Measurements from ENCODE around the gene LSR. TPM values are rescaled to one million over a fixed set of nuclear protein-coding genes. Genes with fewer than 3 reads are reported as not detected.
A peak's percentile ranks its signal among the peaks of the same experiment; 100 is the strongest.

LSR gene
- total RNA-seq, 1 donor from 2014 or later: 0.43 TPM

DNA sequence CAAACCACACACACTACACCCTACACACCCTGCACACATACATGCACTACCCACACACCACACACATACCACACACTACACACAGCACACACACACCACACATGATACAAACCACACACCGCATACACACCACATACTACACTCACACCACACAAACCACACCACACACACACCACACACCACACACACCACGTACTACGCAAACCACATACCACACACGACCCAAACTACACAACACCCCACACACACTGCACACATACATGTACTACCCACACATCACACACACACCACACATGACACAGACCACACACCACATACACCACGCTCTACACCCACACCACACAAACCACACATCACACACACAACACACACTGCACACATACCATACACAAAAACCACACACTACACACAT is 49.8 kb downstream of the LSR start:
- no peak for DNase-seq (ENCODE audit: low read depth)

DNA sequence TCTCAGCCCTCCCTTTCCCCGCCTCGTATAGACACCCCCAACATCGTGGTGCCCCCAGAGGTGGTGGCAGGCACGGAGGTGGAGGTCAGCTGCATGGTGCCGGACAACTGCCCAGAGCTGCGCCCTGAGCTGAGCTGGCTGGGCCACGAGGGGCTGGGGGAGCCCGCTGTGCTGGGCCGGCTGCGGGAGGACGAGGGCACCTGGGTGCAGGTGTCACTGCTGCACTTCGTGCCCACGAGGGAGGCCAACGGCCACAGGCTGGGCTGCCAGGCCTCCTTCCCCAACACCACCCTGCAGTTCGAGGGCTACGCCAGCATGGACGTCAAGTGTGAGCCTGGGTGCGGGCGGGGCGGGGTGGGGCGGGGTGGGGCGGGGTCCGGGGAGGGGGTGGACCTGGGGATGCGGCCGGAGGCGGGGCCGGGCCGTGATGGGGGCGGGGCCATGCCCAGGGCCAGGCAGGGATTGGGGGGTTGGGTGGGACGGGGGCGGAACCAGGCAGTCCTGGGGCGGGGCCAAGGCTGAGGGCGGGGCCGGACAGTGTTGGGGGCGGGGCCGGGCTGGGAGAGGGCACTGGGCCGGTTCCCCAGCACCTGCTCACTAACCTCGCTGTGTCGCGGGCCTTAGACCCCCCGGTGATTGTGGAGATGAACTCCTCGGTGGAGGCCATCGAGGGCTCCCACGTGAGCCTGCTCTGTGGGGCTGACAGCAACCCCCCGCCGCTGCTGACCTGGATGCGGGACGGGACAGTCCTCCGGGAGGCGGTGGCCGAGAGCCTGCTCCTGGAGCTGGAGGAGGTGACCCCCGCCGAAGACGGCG is 50.9 kb downstream of the LSR start:
- no peak for DNase-seq (ENCODE audit: low read depth)

DNA sequence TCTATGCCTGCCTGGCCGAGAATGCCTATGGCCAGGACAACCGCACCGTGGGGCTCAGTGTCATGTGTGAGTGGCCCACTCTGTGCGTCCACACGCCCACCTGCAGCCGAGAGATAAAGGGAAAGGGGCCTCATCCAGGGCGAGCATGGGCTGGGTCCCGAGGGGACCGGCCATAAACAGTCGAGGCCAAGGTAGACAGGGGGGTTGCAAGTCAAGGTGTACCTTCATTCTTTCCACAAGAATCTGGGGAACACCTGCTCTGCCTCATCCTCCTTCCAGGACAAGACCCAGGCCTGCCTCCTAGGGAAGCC is 51.5 kb downstream of the LSR start:
- no peak for DNase-seq (ENCODE audit: low read depth)

DNA sequence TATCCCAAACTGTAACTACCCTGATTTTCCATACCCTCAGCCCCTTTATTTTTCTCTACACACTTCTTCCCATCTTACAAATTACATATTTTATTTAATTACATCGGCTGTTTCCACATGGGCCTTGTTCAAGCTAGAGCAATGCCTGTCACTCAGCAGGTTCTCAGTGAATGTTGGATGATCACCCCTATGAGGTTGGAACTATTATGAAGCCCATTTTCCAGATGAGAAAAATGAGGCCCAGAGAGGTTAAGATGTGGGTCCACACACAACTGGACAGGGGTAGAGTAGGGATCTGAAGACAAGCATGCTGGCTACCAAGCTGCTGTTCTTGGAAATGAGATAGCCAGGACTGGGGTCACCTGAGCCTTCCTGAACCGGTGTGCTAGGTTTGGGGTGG is 53.2 kb downstream of the LSR start:
- DNase-seq (ENCODE audit: low read depth): no peak

DNA sequence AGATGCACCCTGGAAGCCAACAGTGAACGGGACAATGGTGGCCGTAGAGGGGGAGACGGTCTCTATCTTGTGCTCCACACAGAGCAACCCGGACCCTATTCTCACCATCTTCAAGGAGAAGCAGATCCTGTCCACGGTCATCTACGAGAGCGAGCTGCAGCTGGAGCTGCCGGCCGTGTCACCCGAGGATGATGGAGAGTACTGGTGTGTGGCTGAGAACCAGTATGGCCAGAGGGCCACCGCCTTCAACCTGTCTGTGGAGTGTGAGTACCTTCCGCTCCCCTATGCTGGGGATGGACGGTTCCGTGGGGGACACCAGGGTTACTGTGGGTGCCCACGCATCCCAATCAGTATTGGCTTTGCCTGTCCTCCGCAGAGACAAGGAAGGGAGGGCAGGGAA is 53.6 kb downstream of the LSR start:
- DNase-seq (ENCODE audit: low read depth): no peak

DNA sequence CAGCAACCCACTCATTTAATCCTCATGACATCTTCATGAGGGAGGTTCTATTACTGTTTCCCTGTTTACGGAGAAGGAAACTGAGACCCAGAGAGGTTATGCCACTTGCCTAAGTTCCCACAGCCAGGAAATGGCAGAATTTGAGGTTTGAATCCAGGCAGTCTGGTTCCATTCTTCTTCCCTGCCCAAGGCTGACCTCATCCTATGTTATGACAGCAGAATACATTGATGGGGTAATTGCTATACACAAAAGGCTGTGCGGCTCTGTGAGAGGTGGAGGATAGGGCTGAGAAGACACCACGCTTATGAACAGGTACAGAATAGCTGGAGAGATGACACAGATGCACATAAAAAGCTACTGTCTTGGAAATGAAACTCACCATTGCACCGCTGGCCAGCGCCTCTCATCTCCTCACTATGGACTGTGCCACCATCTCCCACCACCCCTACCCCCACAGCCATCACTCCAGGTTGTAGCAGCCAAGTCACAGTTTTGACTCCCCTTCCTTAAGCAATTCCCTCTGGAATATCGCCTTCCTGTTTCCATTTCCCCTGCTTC is 54.6 kb downstream of the LSR start:
- DNase-seq (ENCODE audit: low read depth): no peak

DNA sequence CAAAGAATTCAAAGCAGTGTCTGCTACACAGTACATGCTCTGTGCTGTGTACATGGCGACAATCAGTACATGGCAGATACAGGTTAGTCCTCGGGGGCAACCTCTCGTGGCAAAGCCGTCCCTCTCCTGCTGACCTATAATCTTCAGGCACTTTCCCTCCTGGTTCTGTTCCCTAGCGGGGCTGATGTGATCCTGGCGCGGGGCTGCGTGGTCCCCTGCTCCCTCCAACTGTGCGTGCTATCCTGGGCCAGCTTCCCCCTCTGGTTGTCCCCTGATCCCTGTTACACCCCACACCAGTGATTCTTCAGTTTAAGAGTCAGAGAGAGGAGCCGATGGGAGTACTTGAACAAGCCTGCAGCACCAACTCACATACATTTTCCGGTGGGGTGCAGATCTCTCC is 55.2 kb downstream of the LSR start:
- no peak for DNase-seq (ENCODE audit: low read depth)

DNA sequence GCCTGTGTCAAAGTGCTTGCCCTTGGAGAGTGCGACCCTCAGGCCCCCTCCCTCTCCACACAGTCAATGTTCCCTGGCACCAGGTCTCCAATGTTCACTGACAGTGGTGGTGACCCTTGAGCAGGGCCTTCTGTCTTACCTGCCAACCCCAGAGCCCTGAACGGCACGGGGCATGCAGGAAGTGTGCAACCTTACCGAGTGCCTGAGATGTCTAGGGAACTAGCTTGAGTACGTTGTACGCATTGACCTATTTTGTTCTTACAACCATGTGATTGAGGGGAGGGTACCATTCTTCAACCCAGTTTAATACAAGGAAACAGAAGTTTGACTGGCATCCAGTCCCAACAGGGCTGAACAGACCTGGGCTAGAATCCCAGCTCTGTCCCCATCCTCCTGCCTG is 56.4 kb downstream of the LSR start:
- no peak for DNase-seq (ENCODE audit: low read depth)

DNA sequence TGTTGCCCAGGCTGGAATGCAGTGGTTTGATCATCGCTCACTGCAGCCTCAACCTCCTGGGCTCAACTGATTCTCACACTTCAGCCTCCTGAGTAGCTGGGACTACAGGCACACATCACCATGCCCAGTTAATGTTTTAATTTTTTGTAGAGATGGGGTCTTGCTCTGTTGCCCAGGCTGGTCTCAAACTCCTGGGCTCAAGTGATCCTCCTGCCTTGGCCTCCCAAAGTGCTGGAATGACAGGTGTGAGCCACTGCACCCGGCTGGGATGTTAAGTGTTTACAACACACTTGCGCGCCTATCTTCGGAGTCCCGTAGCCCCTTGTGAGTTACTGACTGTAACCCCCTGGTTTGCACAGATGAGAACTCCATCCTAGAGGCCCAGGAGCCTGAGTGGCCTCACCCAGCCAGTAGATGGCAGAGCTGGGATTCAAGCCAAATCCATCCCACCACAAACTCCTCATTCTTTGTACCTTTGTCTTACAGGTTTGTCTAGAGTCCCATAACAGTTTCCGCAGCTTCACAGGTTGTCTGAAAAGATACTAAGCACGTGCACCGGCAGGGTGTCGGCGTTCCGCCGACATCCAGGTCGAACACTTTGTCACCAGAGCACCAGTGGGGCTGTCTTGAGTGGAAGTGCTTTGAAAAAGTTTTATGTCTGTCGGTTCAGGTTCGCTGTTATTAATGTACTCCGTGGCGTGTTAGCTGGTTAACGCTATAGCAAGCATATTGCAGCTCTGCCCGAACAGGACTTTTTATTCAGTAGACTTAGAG is 57.9 kb downstream of the LSR start:
- no peak for DNase-seq (ENCODE audit: low read depth)

DNA sequence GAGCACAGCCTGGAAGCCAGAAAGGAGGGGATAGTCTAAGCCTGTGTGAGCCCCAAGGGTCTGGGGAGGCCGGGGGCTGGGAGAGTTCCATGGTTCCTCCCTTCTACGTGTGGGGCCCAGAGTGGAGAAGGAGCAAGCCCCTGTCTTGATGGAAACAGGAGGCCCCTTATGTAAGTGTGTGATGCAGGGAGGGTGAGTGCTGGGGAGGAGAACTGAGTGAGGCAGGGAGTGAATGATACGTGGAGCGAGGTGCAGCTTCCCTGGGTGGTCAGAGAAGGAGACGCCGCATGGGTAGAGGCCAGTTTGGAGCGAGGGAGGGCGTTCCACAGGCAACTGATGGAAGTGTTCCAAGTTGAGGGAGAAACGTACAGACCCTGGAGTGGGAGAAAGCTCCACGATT is 59.1 kb downstream of the LSR start:
- no peak for DNase-seq (ENCODE audit: low read depth)

DNA sequence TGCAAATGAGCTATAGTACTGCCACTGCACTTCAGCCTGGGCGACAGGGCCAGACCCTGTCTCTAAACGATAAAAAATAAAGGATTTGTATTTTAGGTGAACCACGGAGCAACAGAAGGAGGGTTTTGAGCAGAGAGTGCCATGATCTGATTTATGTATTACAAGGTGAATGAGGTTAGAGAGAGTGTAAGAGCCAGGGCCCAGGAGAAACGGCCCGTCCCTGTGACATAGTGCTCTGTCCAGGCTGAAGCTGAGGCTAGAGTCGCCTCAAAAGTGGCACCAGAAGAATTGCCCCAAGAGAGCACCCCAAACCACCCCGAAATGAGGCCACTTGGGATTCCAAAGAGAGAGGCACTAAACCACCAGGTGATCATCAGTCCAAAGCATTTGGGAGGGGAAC is 60.1 kb downstream of the LSR start:
- DNase-seq (ENCODE audit: low read depth): no peak

DNA sequence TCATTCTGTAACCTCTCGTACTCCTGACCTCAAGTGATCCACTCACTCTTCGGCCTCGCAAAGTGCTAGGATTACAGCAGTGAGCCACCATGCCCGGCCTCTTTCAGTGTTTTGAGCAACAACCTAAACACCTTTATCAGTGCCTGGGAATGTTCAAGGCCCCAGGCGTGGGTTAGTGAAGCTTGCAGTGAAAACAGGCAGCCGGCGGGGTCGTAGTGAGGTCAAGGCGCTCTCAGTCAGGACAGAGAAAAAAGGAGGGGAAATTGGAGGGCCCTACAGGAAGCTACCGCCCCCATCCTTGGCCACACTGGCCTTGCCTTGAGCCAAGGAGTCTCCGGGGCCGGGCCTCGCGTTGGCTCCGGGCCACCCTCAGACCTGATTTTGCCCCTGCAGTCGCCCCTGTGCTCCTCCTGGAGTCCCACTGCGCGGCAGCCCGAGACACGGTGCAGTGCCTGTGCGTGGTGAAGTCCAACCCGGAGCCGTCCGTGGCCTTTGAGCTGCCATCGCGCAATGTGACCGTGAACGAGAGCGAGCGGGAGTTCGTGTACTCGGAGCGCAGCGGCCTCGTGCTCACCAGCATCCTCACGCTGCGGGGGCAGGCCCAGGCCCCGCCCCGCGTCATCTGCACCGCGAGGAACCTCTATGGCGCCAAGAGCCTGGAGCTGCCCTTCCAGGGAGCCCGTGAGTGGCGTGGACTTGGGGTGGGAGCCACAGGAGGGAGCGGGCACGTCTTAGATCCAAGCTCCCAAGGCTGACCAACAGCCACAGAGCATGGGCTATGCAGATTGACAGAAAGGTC is 60.9 kb downstream of the LSR start:
- DNase-seq (ENCODE audit: low read depth): no peak

DNA sequence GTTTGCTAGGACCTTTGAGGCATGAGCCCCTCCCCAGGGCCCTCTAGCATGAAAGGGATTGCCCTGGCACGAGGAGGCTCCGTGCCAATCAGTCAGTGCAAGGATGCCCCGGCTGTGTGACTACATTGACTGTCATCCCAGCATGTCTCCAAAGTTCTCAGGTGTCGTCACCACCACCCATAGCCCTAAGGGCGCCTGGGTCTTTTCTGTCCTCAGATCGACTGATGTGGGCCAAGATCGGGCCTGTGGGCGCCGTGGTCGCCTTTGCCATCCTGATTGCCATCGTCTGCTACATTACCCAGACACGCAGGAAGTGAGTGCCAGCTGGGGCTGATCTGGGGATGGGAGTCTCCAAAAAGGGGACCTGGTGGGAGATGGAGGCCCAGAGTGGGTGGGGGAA is 61.5 kb downstream of the LSR start:
- no peak for DNase-seq (ENCODE audit: low read depth)

DNA sequence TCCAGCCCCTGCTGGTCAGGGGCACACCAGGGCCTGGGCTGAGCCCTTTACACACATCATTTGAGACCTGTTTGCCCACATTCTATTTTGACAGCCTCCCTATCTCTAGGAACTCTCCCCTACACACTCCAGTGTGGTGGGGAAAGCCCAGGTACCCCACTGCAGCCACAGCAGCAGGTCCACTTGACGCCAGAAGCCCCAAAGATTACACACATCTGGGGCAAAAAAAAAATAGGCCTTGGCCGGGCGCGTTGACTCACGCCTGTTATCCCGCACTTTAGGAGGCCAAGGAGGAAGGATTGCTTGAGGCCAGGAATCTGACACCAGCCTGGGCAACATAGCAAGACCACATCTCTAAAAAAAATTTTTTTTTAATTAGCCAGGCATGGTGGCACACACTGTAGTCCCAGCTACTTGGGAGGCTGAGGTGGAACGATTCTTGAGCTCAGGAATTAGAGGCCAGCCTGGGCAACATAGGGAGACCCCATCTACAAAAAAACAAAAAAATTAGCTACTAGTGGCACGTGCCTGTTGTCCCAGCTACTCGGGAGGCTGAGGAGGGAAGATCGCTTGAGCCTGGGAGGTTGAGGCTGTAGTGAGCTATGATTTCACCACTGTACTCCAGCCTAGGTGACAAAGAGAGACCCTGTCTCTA is 62.1 kb downstream of the LSR start:
- DNase-seq (ENCODE audit: low read depth): no peak

DNA sequence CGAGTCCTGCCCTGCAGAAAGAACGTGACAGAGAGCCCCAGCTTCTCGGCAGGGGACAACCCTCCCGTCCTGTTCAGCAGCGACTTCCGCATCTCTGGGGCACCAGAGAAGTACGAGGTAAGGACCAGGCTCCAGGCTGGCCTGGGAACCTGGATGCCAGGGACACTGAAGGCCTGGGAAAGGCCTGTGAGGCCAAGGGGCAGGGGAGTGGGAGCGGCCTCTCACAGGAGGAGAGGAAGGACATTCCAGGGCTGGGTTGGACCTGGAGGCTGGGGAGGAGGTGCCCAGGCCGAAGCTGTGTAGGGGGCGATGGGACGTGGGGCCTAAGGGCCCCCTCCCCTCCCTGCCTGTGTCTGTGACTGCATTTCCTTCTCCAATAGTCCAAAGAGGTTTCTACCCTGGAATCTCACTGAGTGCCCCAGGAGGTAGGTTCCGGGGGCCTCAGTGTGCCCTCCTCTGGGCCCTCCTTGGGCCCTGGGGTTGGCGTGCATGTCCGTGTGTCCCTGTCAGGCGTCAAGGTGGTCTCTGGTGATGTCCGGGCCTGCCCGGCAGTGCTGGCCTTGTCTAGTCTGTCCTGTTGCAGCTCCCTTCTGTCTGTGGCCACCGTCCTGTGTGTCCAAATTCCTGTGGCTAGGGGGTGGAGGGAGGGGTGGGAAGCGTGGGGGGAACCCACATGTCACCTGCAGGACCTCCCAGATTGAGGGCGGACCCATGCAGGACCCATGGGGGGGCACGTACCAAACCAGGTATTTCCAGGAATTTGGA is 63.3 kb downstream of the LSR start:
- DNase-seq (ENCODE audit: low read depth): no peak

DNA sequence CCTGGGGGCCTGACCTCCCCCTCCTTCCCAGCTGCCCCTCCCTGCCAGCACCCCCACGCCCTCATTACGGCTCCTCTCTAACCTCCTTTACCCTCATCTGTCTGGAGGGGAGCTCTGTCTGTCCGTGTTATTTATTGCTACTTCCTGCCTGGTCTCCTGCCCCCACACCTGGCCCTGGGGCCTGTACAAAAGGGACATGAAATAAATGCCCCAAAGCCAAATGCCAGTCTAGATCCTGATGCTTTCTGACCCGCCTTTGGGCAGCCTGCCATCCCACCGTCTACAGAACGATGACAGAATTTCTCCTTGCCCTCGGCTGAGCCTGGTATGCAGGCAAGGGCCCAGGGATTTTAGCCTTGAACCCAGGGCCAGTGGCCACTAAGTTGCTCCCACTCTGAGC is 64.8 kb downstream of the LSR start:
- DNase-seq (ENCODE audit: low read depth): peak; percentile 7

DNA sequence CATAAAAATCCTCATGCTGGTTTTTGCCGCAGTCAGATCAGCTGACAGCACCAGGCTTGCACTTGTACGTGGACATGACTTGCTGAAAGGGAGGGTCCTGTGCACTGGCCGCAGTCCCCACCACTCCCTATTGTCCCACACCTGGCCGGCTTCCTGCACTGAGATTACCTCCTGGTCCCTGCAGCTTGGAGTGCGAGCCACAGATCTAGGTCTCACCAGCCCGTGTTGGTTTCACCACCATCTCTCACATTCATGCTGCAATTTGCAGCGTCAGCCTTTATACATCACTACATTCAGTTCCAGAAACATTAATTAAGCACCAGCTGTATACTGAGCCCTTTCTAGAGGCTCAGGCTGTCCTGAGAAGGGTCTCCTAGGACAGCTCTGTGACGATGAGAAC is 65.2 kb downstream of the LSR start:
- DNase-seq (ENCODE audit: low read depth): no peak

DNA sequence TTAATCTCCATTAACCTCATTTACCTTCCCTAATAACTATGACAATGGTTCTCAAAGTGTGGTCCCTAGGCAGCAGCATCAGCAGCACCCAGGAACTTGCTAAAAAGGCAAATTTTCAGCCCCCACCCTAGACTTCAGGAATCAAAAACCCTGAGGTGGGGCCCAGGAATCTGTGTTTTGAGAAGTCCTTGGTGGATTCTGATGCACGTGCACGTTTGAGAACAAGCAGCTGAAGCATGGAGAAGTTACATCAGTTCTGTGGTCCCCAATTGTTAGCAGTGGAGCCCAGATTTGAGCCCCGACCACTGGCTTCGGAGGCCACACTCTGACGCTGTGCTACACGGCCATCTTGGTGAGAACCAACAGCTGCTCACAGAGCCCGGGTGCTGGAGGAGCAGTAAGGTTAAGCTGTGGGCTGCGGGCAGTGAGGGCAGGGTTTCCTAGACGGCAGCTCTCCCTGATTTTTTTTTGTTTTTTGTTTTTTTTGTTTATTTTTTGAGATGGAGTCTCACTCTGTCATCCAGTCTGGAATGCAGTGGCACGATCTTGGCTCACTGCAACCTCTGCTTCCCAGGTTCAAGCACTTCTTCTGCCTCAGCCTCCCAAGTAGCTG is 66.2 kb downstream of the LSR start:
- DNase-seq (ENCODE audit: low read depth): no peak

DNA sequence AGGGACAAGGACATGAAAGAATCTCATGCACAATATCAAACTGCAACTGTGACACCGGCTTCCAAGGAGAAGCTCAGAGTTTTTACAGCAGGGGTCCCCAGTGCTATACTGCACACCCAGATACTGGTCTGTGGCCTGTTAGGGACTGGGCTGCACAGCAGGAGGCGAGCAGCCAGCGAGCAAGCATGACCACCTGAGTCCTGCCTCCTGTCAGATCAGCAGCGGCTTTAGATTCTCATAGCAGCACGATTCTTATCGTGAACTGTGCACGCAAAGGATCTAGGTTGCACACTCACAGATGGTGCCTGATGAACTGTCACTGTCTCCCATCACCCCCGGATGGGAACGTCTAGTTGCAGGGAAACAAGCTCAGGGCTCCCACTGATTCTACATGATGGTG is 67.1 kb downstream of the LSR start:
- DNase-seq (ENCODE audit: low read depth): no peak

DNA sequence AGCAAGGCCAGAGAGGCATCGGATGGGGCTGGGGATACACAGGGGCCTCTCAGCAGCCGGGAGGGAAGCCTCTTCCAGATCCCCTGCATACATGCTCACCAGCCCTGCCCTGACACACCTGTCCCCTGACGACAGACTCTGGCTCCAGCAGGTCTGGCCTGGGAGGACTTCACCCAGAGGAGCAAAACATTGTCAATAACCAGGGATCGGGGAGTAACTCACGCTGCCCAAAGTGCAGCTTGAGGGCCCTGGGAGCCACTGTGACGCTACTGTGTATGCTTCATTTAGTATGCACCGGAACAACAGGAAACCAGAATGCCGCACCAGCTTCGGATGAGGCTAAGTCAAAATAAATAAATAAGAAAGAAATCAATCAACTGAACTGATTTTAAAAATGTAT is 67.8 kb downstream of the LSR start:
- DNase-seq (ENCODE audit: low read depth): no peak

Data from myocyte (in vitro differentiated cells).